ENCODE measurements around the gene G6PC3. TPM values are rescaled to one million over a fixed set of nuclear protein-coding genes. Genes with fewer than 3 reads are reported as not detected.

G6PC3 gene
- total and polyA plus RNA-seq, 8 donors, result 47.3 to 64.9 (median 51.6) TPM

GRCh38 chr17:44088254-44088653 lies 17.7 kb downstream of the G6PC3 start:
- peaks cover 0 to 86% of the 10 kb centered on the region in 2 donors for H3K36me3 ChIP-seq
- DNase-seq, result no peak

GRCh38 chr17:44091200-44091997 lies 20.9 kb downstream of the G6PC3 start:
- intact Hi-C loops (cut with DNase I), result no loop called here
- H3K27me3 ChIP-seq, result no peaks in the 10 kb centered on the region
- peaks cover 0 to 63% of the 10 kb centered on the region in 2 donors for H3K36me3 ChIP-seq
- H3K4me1 ChIP-seq, result peaks cover 16 to 19% of the 10 kb centered on the region in 2 donors
- ATAC-seq, result no peak
- no peak for TF ChIP-seq CTCF (IDR thresholded peaks at IDR 0.05)
- H3K27ac ChIP-seq, result no peak overlapping the region
- no peak overlapping the region for H3K4me3 ChIP-seq
- no peak for DNase-seq
- no peaks in the 10 kb centered on the region for H3K9me3 ChIP-seq

More at GRCh38 chr17:44088254-44088653, 17.7 kb downstream of the G6PC3 start:
- ATAC-seq, result no peak
- no peak overlapping the region for H3K4me3 ChIP-seq
- no peaks in the 10 kb centered on the region for H3K27me3 ChIP-seq
- intact Hi-C loops (cut with DNase I), result no loop called here
- no peak overlapping the region for H3K27ac ChIP-seq
- TF ChIP-seq CTCF (IDR thresholded peaks at IDR 0.05), result no peak
- H3K4me1 ChIP-seq, result peaks cover 0 to 3% of the 10 kb centered on the region in 2 donors
- H3K9me3 ChIP-seq, result no peaks in the 10 kb centered on the region

- no peak for ATAC-seq
- H3K36me3 ChIP-seq, result peaks cover 0 to 59% of the 10 kb centered on the region in 2 donors
- TF ChIP-seq CTCF (IDR thresholded peaks at IDR 0.05), result no peak
Measured at GRCh38 chr17:44092051-44092450, 21.5 kb downstream of the G6PC3 start.

GRCh38 chr17:44093231-44093900 lies 22.8 kb downstream of the G6PC3 start:
- DNase-seq (no peak), ATAC-seq (no peak)
- Histone ChIP-seq H3K36me3 (peaks cover 0 to 46% of the 10 kb centered on the region in 2 donors), H3K27me3 (no peaks in the 10 kb centered on the region), H3K4me3 (no peak overlapping the region), H3K27ac (no peak overlapping the region), H3K9me3 (no peaks in the 10 kb centered on the region), H3K4me1 (peaks cover 33 to 36% of the 10 kb centered on the region in 2 donors)
- no peak for TF ChIP-seq CTCF (IDR thresholded peaks at IDR 0.05)
- intact Hi-C loops (cut with DNase I), result no loop called here

More at GRCh38 chr17:44092051-44092450, 21.5 kb downstream of the G6PC3 start:
- H3K27ac ChIP-seq, result no peak overlapping the region
- H3K27me3 ChIP-seq, result no peaks in the 10 kb centered on the region
- peaks cover 22% of the 10 kb centered on the region in 2 donors for H3K4me1 ChIP-seq
- intact Hi-C loops (cut with DNase I), result no loop called here
- DNase-seq, result no peak
- H3K4me3 ChIP-seq, result no peak overlapping the region
- no peaks in the 10 kb centered on the region for H3K9me3 ChIP-seq
